Hippocampal formation (tissue), 2 donors: ENCODE data around the gene COL13A1.

Experiments
- DNase-seq, 2 donors: peaks; one replicate each; lab custom pipeline; 2025; lab: John Stamatoyannopoulos, UW

The COL13A1 gene

GRCh38 chr10:69801434-69802315, at the start of gene COL13A1:
Gene COL13A1, plus strand, starts transcription at chr10:69801906. Its CDS starts 518 bp downstream, at chr10:69802424.
- DNase-seq, result no peak

GRCh38 chr10:69752479-69752878, 49.2 kb upstream of the COL13A1 start:
- DNase-seq, result no peak

- DNase-seq, result no peak
These were observed 45.4 kb upstream of the COL13A1 start for GRCh38 chr10:69756279-69756678.

GRCh38 chr10:69757206-69757552, 44.5 kb upstream of the COL13A1 start:
- no peak for DNase-seq

- peak in 1 of 2 donors; percentile 11 for DNase-seq
These were observed 44.0 kb upstream of the COL13A1 start for GRCh38 chr10:69757553-69758309.

- DNase-seq, result no peak
These were observed 43.4 kb upstream of the COL13A1 start for GRCh38 chr10:69758310-69758728.

GRCh38 chr10:69759641-69760040, 42.1 kb upstream of the COL13A1 start:
- no peak for DNase-seq

- no peak for DNase-seq
These were observed 41.6 kb upstream of the COL13A1 start for GRCh38 chr10:69760072-69760471.

- no peak for DNase-seq
These were observed 40.4 kb upstream of the COL13A1 start for GRCh38 chr10:69761320-69761719.

- DNase-seq, result no peak
These were observed 35.4 kb upstream of the COL13A1 start for GRCh38 chr10:69766161-69766910.

GRCh38 chr10:69767793-69768192, 33.9 kb upstream of the COL13A1 start:
- no peak for DNase-seq

- DNase-seq, result no peak
These were observed 33.3 kb upstream of the COL13A1 start for GRCh38 chr10:69768386-69768785.

- no peak for DNase-seq
These were observed 32.2 kb upstream of the COL13A1 start for GRCh38 chr10:69769395-69769992.

- no peak for DNase-seq
These were observed 28.6 kb upstream of the COL13A1 start for GRCh38 chr10:69772933-69773704.

GRCh38 chr10:69774596-69774995, 27.1 kb upstream of the COL13A1 start:
- DNase-seq, result no peak

GRCh38 chr10:69780077-69780476, 21.6 kb upstream of the COL13A1 start:
- DNase-seq, result no peak

- DNase-seq, result no peak
These were observed 20.1 kb upstream of the COL13A1 start for GRCh38 chr10:69781576-69781975.

- DNase-seq, result no peak
These were observed 18.2 kb upstream of the COL13A1 start for GRCh38 chr10:69783515-69783914.

GRCh38 chr10:69786791-69787190, 14.9 kb upstream of the COL13A1 start:
- DNase-seq, result no peak

- DNase-seq, result no peak
These were observed 14.0 kb upstream of the COL13A1 start for GRCh38 chr10:69787681-69788080.

GRCh38 chr10:69789164-69789576, 12.5 kb upstream of the COL13A1 start:
- no peak for DNase-seq
